NCI-H226 (cell line): Measurements from ENCODE around the gene SCAF11.

Source experiments
- DNase-seq: peaks from one replicate; pipeline ENCODE4 v3.0.0-alpha.2; 2015

The SCAF11 gene

GRCh38 chr12:45981075-45981837 lies 9.1 kb downstream of the SCAF11 start:
- no peak for DNase-seq

- DNase-seq = no peak
Observed at GRCh38 chr12:45980540-45980939, 9.8 kb downstream of the SCAF11 start.

GRCh38 chr12:45978108-45978507 lies 12.3 kb downstream of the SCAF11 start:
- DNase-seq = no peak

- no peak for DNase-seq
Observed at GRCh38 chr12:45977620-45978019, 12.8 kb downstream of the SCAF11 start.

- no peak for DNase-seq
Observed at GRCh38 chr12:45975506-45975905, 14.9 kb downstream of the SCAF11 start.

GRCh38 chr12:45974883-45975282 lies 15.5 kb downstream of the SCAF11 start:
- DNase-seq = no peak

- peak; percentile 55 for DNase-seq
Observed at GRCh38 chr12:45974171-45974719, 16.1 kb downstream of the SCAF11 start.

GRCh38 chr12:45973526-45973925 lies 16.8 kb downstream of the SCAF11 start:
- DNase-seq = peak; percentile 60

GRCh38 chr12:45970391-45970790 lies 20.0 kb downstream of the SCAF11 start:
- DNase-seq = no peak

- no peak for DNase-seq
Observed at GRCh38 chr12:45969084-45969483, 21.3 kb downstream of the SCAF11 start.

- DNase-seq = peak; percentile 83
Observed at GRCh38 chr12:45966486-45966885, 23.9 kb downstream of the SCAF11 start.

- no peak for DNase-seq
Observed at GRCh38 chr12:45962553-45963325, 27.6 kb downstream of the SCAF11 start.

- DNase-seq = no peak
Observed at GRCh38 chr12:45959728-45960127, 30.6 kb downstream of the SCAF11 start.

- no peak for DNase-seq
Observed at GRCh38 chr12:45959025-45959424, 31.3 kb downstream of the SCAF11 start.

- no peak for DNase-seq
Observed at GRCh38 chr12:45948546-45948945, 41.8 kb downstream of the SCAF11 start.

- DNase-seq = peak; percentile 78
Observed at GRCh38 chr12:45946435-45946834, 43.9 kb downstream of the SCAF11 start.

- peak; percentile 12 for DNase-seq
Observed at GRCh38 chr12:45944771-45945170, 45.6 kb downstream of the SCAF11 start.

GRCh38 chr12:45939759-45940158 lies 50.6 kb downstream of the SCAF11 start:
- DNase-seq = no peak

GRCh38 chr12:45938566-45938965 lies 51.8 kb downstream of the SCAF11 start:
- no peak for DNase-seq

GRCh38 chr12:45934956-45935355 lies 55.4 kb downstream of the SCAF11 start:
- no peak for DNase-seq

- no peak for DNase-seq
Observed at GRCh38 chr12:45933504-45933903, 56.9 kb downstream of the SCAF11 start.

GRCh38 chr12:45930369-45930768 lies 60.0 kb downstream of the SCAF11 start:
- no peak for DNase-seq

- DNase-seq = no peak
Observed at GRCh38 chr12:45928309-45928708, 62.1 kb downstream of the SCAF11 start.

GRCh38 chr12:45918818-45919217 lies 71.6 kb downstream of the SCAF11 start:
- DNase-seq = no peak
